ENCODE data around the gene PLS1.

The PLS1 gene

GRCh38 chr3:142638291-142638690 is 42.1 kb downstream of the PLS1 start:
- DNase-seq (ENCODE audit: low read depth): no peak

GRCh38 chr3:142641504-142641903 is 45.3 kb downstream of the PLS1 start:
- DNase-seq (ENCODE audit: low read depth): no peak

GRCh38 chr3:142642956-142643355 is 46.8 kb downstream of the PLS1 start:
- DNase-seq (ENCODE audit: low read depth): no peak

- no peak for DNase-seq (ENCODE audit: low read depth)
Measured at GRCh38 chr3:142644502-142644901, 48.3 kb downstream of the PLS1 start.

- no peak for DNase-seq (ENCODE audit: low read depth)
Measured at GRCh38 chr3:142645236-142645793, 49.1 kb downstream of the PLS1 start.

- DNase-seq (ENCODE audit: low read depth): no peak
Measured at GRCh38 chr3:142646020-142646785, 50.0 kb downstream of the PLS1 start.

GRCh38 chr3:142647856-142648255 is 51.7 kb downstream of the PLS1 start:
- no peak for DNase-seq (ENCODE audit: low read depth)

- DNase-seq (ENCODE audit: low read depth): no peak
Measured at GRCh38 chr3:142648950-142649349, 52.8 kb downstream of the PLS1 start.

- DNase-seq (ENCODE audit: low read depth): no peak
Measured at GRCh38 chr3:142650001-142650693, 54.0 kb downstream of the PLS1 start.

GRCh38 chr3:142651711-142652110 is 55.5 kb downstream of the PLS1 start:
- no peak for DNase-seq (ENCODE audit: low read depth)

- no peak for DNase-seq (ENCODE audit: low read depth)
Measured at GRCh38 chr3:142652826-142653292, 56.7 kb downstream of the PLS1 start.

GRCh38 chr3:142656575-142656974 is 60.4 kb downstream of the PLS1 start:
- no peak for DNase-seq (ENCODE audit: low read depth)

GRCh38 chr3:142657033-142657432 is 60.8 kb downstream of the PLS1 start:
- DNase-seq (ENCODE audit: low read depth): no peak

- DNase-seq (ENCODE audit: low read depth): no peak
Measured at GRCh38 chr3:142660383-142660782, 64.2 kb downstream of the PLS1 start.

GRCh38 chr3:142660893-142661292 is 64.7 kb downstream of the PLS1 start:
- no peak for DNase-seq (ENCODE audit: low read depth)

GRCh38 chr3:142663865-142664264 is 67.7 kb downstream of the PLS1 start:
- no peak for DNase-seq (ENCODE audit: low read depth)

GRCh38 chr3:142664311-142664710 is 68.1 kb downstream of the PLS1 start:
- no peak for DNase-seq (ENCODE audit: low read depth)

GRCh38 chr3:142664819-142665218 is 68.6 kb downstream of the PLS1 start:
- DNase-seq (ENCODE audit: low read depth): no peak

GRCh38 chr3:142670120-142670519 is 73.9 kb downstream of the PLS1 start:
- DNase-seq (ENCODE audit: low read depth): no peak

- no peak for DNase-seq (ENCODE audit: low read depth)
Measured at GRCh38 chr3:142676151-142676550, 80.0 kb downstream of the PLS1 start.

- no peak for DNase-seq (ENCODE audit: low read depth)
Measured at GRCh38 chr3:142680710-142681109, 84.5 kb downstream of the PLS1 start.

GRCh38 chr3:142690613-142691012 is 94.4 kb downstream of the PLS1 start:
- no peak for DNase-seq (ENCODE audit: low read depth)

GRCh38 chr3:142691527-142691926 is 95.3 kb downstream of the PLS1 start:
- no peak for DNase-seq (ENCODE audit: low read depth)

Data from fibroblast of gingiva (primary cell).